WTC11 (cell line): ENCODE data around the gene SURF1. TPM values are rescaled to one million over a fixed set of nuclear protein-coding genes. Genes with fewer than 3 reads are reported as not detected.

ENCODE experiments used
- ATAC-seq: fragments of 200-7000 bp; cut with Tn5 transposase; 2 replicates; pipeline ENCODE4 v1.10.0; 2021; ENCODE audit warnings: mild to moderate bottlenecking, moderate library complexity
- CTCF ChIA-PET: fragments of 300-600 bp; sonication (Branson Sonifier 250); formaldehyde crosslinking; loops from one replicate; lab custom pipeline; 2021; ENCODE audit warnings: antibody characterized with exemption; lab: Charles Lee
- POLR2A ChIA-PET: fragments of 350-600 bp; sonication (Branson Sonifier 250); formaldehyde crosslinking; loops from one replicate; lab custom pipeline; 2021; ENCODE audit warnings: antibody characterized with exemption; lab: Charles Lee
- DNase-seq: peaks from one replicate; pipeline ENCODE4 v3.0.0; 2021; ENCODE audit warnings: low spot score
- H3K27ac Mint-ChIP-seq: 2 replicates; pipeline ENCODE4 v1.8.0; 2021; ENCODE audit warnings: mixed read lengths
- H3K27me3 Mint-ChIP-seq: 2 replicates; pipeline ENCODE4 v1.8.0; 2021; ENCODE audit warnings: low read depth, mild to moderate bottlenecking, moderate library complexity, mixed read lengths
- H3K36me3 Mint-ChIP-seq: 2 replicates; pipeline ENCODE4 v1.8.0; 2021; ENCODE audit warnings: mixed read lengths
- H3K4me1 Mint-ChIP-seq: 2 replicates; pipeline ENCODE4 v1.8.0; 2022; ENCODE audit warnings: mixed read lengths
- H3K4me3 Mint-ChIP-seq: 2 replicates; pipeline ENCODE4 v1.8.0; 2021; ENCODE audit warnings: mild to moderate bottlenecking, moderate library complexity, mixed read lengths
- H3K9me3 Mint-ChIP-seq: 2 replicates; pipeline ENCODE4 v1.8.0; 2021; ENCODE audit warnings: mixed read lengths
- ARID4B ChIP-seq: sonication (generic); formaldehyde crosslinking; IDR thresholded peaks from 2 replicates; pipeline ENCODE4 v1.8.0; 2023; ENCODE audit warnings: missing genetic modification reagents, mild to moderate bottlenecking, borderline replicate concordance
- ATF2 ChIP-seq: sonication (generic); formaldehyde crosslinking; IDR thresholded peaks from 2 replicates; pipeline ENCODE4 v1.8.1; 2022; ENCODE audit warnings: low read depth, missing genetic modification reagents, borderline replicate concordance
- ATF3 ChIP-seq: sonication (generic); formaldehyde crosslinking; conservative IDR thresholded peaks from 2 replicates; pipeline ENCODE4 v1.8.1; 2022; ENCODE audit warnings: mild to moderate bottlenecking, missing genetic modification reagents
- CDX4 ChIP-seq: fragments of 250-450 bp; sonication (Bioruptor Pico); IDR thresholded peaks from 2 replicates; pipeline ENCODE4 v1.9.0; 2021; ENCODE audit warnings: moderate library complexity, mild to moderate bottlenecking, inconsistent platforms, borderline replicate concordance
- CREB1 ChIP-seq: sonication (generic); formaldehyde crosslinking; IDR thresholded peaks from 2 replicates; pipeline ENCODE4 v1.8.0; 2023; ENCODE audit warnings: mild to moderate bottlenecking, missing genetic modification reagents
- FOXJ3 ChIP-seq: sonication (generic); formaldehyde crosslinking; IDR thresholded peaks from 2 replicates; pipeline ENCODE4 v1.9.0; 2021; ENCODE audit warnings: missing genetic modification reagents, mild to moderate bottlenecking, borderline replicate concordance
- IRF1 ChIP-seq: sonication (generic); formaldehyde crosslinking; IDR thresholded peaks from 2 replicates; pipeline ENCODE4 v1.8.0; 2023; ENCODE audit warnings: missing genetic modification reagents
- IRF2 ChIP-seq: sonication (generic); formaldehyde crosslinking; IDR thresholded peaks from 2 replicates; pipeline ENCODE4 v1.8.0; 2022; ENCODE audit warnings: low read depth, missing genetic modification reagents, borderline replicate concordance
- JUN ChIP-seq: sonication (generic); formaldehyde crosslinking; IDR thresholded peaks from 2 replicates; pipeline ENCODE4 v1.8.0; 2023; ENCODE audit warnings: mild to moderate bottlenecking, missing genetic modification reagents
- MLX ChIP-seq: sonication (generic); formaldehyde crosslinking; IDR thresholded peaks from 2 replicates; pipeline ENCODE4 v1.8.1; 2023; ENCODE audit warnings: mild to moderate bottlenecking, missing genetic modification reagents, moderate library complexity
- MXD4 ChIP-seq: fragments of 250-450 bp; sonication (Bioruptor Pico); IDR thresholded peaks from 2 replicates; pipeline ENCODE4 v1.8.0; 2021; ENCODE audit warnings: mild to moderate bottlenecking, moderate library complexity, borderline replicate concordance
- OVOL2 ChIP-seq: fragments of 250-450 bp; sonication (Bioruptor Pico); IDR thresholded peaks from 2 replicates; pipeline ENCODE4 v1.9.0; 2021; ENCODE audit warnings: mild to moderate bottlenecking, borderline replicate concordance
- PRDM15 ChIP-seq: sonication (generic); formaldehyde crosslinking; IDR thresholded peaks from 2 replicates; pipeline ENCODE4 v1.8.0; 2022; ENCODE audit warnings: missing genetic modification reagents
- SMAD4 ChIP-seq: sonication (generic); formaldehyde crosslinking; IDR thresholded peaks from 2 replicates; pipeline ENCODE4 v1.8.0; 2022; ENCODE audit warnings: mild to moderate bottlenecking, missing genetic modification reagents
- SOX15 ChIP-seq: fragments of 250-450 bp; sonication (Bioruptor Pico); IDR thresholded peaks from 2 replicates; pipeline ENCODE4 v1.9.0; 2021; ENCODE audit warnings: mild to moderate bottlenecking
- ZNF219 ChIP-seq: sonication (generic); formaldehyde crosslinking; IDR thresholded peaks from 2 replicates; pipeline ENCODE4 v1.8.0; 2023; ENCODE audit warnings: missing genetic modification reagents, mild to moderate bottlenecking, borderline replicate concordance
- ZNF281 ChIP-seq: sonication (generic); formaldehyde crosslinking; IDR thresholded peaks from 2 replicates; pipeline ENCODE4 v1.8.0; 2023; ENCODE audit warnings: mild to moderate bottlenecking, missing genetic modification reagents
- ZNF396 ChIP-seq: fragments of 250-450 bp; sonication (Bioruptor Pico); IDR thresholded peaks from 2 replicates; pipeline ENCODE4 v1.8.0; 2021; ENCODE audit warnings: mild to moderate bottlenecking, moderate library complexity, borderline replicate concordance
- ZNF423 ChIP-seq: fragments of 250-450 bp; sonication (Bioruptor Pico); IDR thresholded peaks from 2 replicates; pipeline ENCODE4 v2.1.2; 2022; ENCODE audit warnings: mild to moderate bottlenecking, moderate library complexity
- total RNA-seq: library from RNA; stranded (reverse); gene quantifications from 3 replicates; pipeline ENCODE4 v1.2.3, GENCODE V29; 2021

The SURF1 gene
- total RNA-seq, 1 experiment from 2014 or later, result 33.3 TPM

- TF ChIP-seq ZNF281 (CRISPR knock-in tag) (no peak), IRF2 (no peak), ARID4B (CRISPR knock-in tag) (no peak), PRDM15 (no peak)
These were observed 26.3 kb upstream of the SURF1 start (continued) for GRCh38 chr9:133382507-133383141.

GRCh38 chr9:133380734-133381133 lies 24.4 kb upstream of the SURF1 start:
- Mint-ChIP-seq H3K4me3 (no peak overlapping the region), H3K27ac (no peak overlapping the region), H3K4me1 (peaks cover 4% of the 10 kb centered on the region; the same call in 1 of the 2 replicates), H3K9me3 (peaks cover 4% of the 10 kb centered on the region), H3K27me3 (peaks cover 30% of the 10 kb centered on the region), H3K36me3 (no peaks in the 10 kb centered on the region)
- no peak for DNase-seq
- CTCF ChIA-PET, result interaction anchor here (1.1 kb wide), 1 partner anchor 39 kb away, joined by 3 read pairs; no protein-coding TSS in a partner anchor
- POLR2A ChIA-PET, result no interaction called here
- no peak for ATAC-seq
- TF ChIP-seq ZNF423 (CRISPR knock-in tag), result no peak
- TF ChIP-seq MLX (CRISPR knock-in tag), result no peak
- TF ChIP-seq IRF1 (CRISPR knock-in tag), result no peak
- TF ChIP-seq CDX4, result no peak
- TF ChIP-seq ZNF396, result no peak
- no peak for TF ChIP-seq MXD4
- no peak for TF ChIP-seq ATF3 (CRISPR knock-in tag)
- no peak for TF ChIP-seq ZNF219
- TF ChIP-seq SMAD4 (CRISPR knock-in tag), result no peak
- TF ChIP-seq OVOL2 (CRISPR knock-in tag), result no peak
- TF ChIP-seq FOXJ3 (CRISPR knock-in tag), result no peak
- no peak for TF ChIP-seq JUN (CRISPR knock-in tag)
- no peak for TF ChIP-seq ATF2 (CRISPR knock-in tag)
- no peak for TF ChIP-seq CREB1 (CRISPR knock-in tag)
- no peak for TF ChIP-seq SOX15
